Panc1 (cell line): ENCODE measurements around the gene RIN2. TPM values are rescaled to one million over a fixed set of nuclear protein-coding genes. Genes with fewer than 3 reads are reported as not detected.

Source experiments
- ATAC-seq: fragments of 200-7000 bp; cut with Tn5 transposase; 2 replicates; pipeline ENCODE4 v1.9.1; 2020; ENCODE audit warnings: mild to moderate bottlenecking, moderate library complexity
- BruUV-seq: library from RNA; stranded (reverse); fragments of 400-500 nt; replicated peaks from 2 replicates; lab custom pipeline; 2021; lab: Mats Ljungman, UMichigan
- CTCF ChIA-PET: fragments of 300-600 bp; sonication (Branson Sonifier 250); formaldehyde crosslinking; loops from one replicate; lab custom pipeline; 2022; ENCODE audit warnings: antibody characterized with exemption; lab: Charles Lee
- POLR2A ChIA-PET: fragments of 300-600 bp; sonication (Branson Sonifier 250); formaldehyde crosslinking; loops from one replicate; lab custom pipeline; 2022; ENCODE audit warnings: antibody characterized with exemption; lab: Charles Lee
- DNase-seq: peaks from one replicate; pipeline ENCODE4 v3.0.0-alpha.2; 2010; ENCODE audit warnings: low read depth, low spot score
- H3K27ac ChIP-seq: 2 replicates; pipeline ENCODE4 v1.5.1; 2011; ENCODE audit warnings: mild to moderate bottlenecking, low read length, inconsistent platforms
- H3K27me3 ChIP-seq: fragments of 200-500 bp; sonication (Bioruptor generic); 2 replicates; pipeline ENCODE4 v1.6.0; 2014; ENCODE audit warnings: low read length, inconsistent platforms; ENCODE audit not compliant: control insufficient read depth, insufficient read depth
- H3K36me3 ChIP-seq: fragments of 200-500 bp; sonication (Bioruptor generic); 2 replicates; pipeline ENCODE4 v1.5.1; 2014; ENCODE audit warnings: inconsistent platforms, mild to moderate bottlenecking, low read length, moderate library complexity; ENCODE audit not compliant: control insufficient read depth, insufficient read depth
- H3K4me1 ChIP-seq: 2 replicates; pipeline ENCODE4 v1.5.1; 2011; ENCODE audit warnings: inconsistent platforms, mild to moderate bottlenecking, low read length, moderate library complexity; ENCODE audit not compliant: control insufficient read depth, insufficient read depth
- H3K4me3 ChIP-seq, 2 experiments: 2 replicates each; pipeline ENCODE4 v1.5.1; 2011 to 2012; ENCODE audit warnings: low read depth in 2 of 2, low read length in 2 of 2, mild to moderate bottlenecking in 2 of 2, inconsistent platforms in 1 of 2, moderate library complexity in 1 of 2
- H3K9me3 ChIP-seq: fragments of 200-500 bp; sonication (Bioruptor generic); 2 replicates; pipeline ENCODE4 v1.5.1; 2014; ENCODE audit warnings: low read depth, mild to moderate bottlenecking, inconsistent platforms, low read length, moderate library complexity; ENCODE audit not compliant: control insufficient read depth, insufficient read depth
- CTCF ChIP-seq: fragments of 450-650 bp; IDR thresholded peaks from 2 replicates; pipeline ENCODE4 v1.5.1; 2017; ENCODE audit warnings: mild to moderate bottlenecking
- POLR2AphosphoS5 ChIP-seq: IDR thresholded peaks from 2 replicates; pipeline ENCODE4 v1.6.1; 2012; ENCODE audit warnings: mild to moderate bottlenecking, low read depth, low read length, moderate library complexity
- REST ChIP-seq, 2 experiments: IDR thresholded peaks; 2 replicates each; pipeline ENCODE4 v1.6.1; 2011 to 2012; ENCODE audit warnings: low read depth in 2 of 2, control low read depth in 1 of 2, low read length in 1 of 2, mild to moderate bottlenecking in 1 of 2, moderate library complexity in 1 of 2; ENCODE audit not compliant: insufficient read depth in 1 of 2
- SIN3A ChIP-seq: IDR thresholded peaks from 2 replicates; pipeline ENCODE4 v1.6.1; 2012; ENCODE audit warnings: low read depth, mild to moderate bottlenecking, low read length, moderate library complexity, borderline replicate concordance; ENCODE audit not compliant: insufficient read depth
- TCF7L2 ChIP-seq: IDR thresholded peaks from 2 replicates; pipeline ENCODE4 v1.6.1; 2011; ENCODE audit warnings: mild to moderate bottlenecking, low read depth, low read length, inconsistent platforms
- in situ Hi-C: cut with HindIII; loops from 2 replicates; pipeline ENCODE4 v1.10.0; 2016; ENCODE audit warnings: low sequenced_read_pairs, low pct_unique_long_range_greater_than_20kb
- intact Hi-C: fragments of 100-400 bp; cut with micrococcal nuclease; formaldehyde crosslinking; loops from one replicate; pipeline ENCODE4 v1.10.0; 2022; ENCODE audit not compliant: unreplicated experiment
- total RNA-seq: library from RNA; stranded (reverse); gene quantifications from one replicate; pipeline ENCODE4 v1.2.1, GENCODE V29; 2021; ENCODE audit not compliant: unreplicated experiment

RIN2 gene
- total RNA-seq, 1 experiment from 2014 or later, result 25.0 TPM

GRCh38 chr20:19742974-19743639 is 15.0 kb upstream of the RIN2 start:
- Histone ChIP-seq H3K27me3 (no peaks in the 10 kb centered on the region), H3K27ac (no peak overlapping the region), H3K4me1 (no peaks in the 10 kb centered on the region), H3K36me3 (no peaks in the 10 kb centered on the region), H3K9me3 (peaks cover 4% of the 10 kb centered on the region; the same call in 1 of the 2 replicates), H3K4me3 (no peak overlapping the region)
- TF ChIP-seq REST (IDR thresholded peaks at IDR 0.05; ENCODE audit: insufficient read depth in 1 of 2, low read depth in 2 of 2, low read length in 1 of 2), result no peak
- no peak for TF ChIP-seq TCF7L2
- no peak for TF ChIP-seq POLR2AphosphoS5
- TF ChIP-seq CTCF, result no peak
- TF ChIP-seq SIN3A, result no peak
- no TSS peak for BruUV-seq
- POLR2A ChIA-PET, result no interaction called here
- in situ Hi-C loops, result no loop called here
- DNase-seq (no peak), ATAC-seq (no peak)
- CTCF ChIA-PET, result no interaction called here
- intact Hi-C loops, result no loop called here

- Histone ChIP-seq H3K4me1 (no peaks in the 10 kb centered on the region), H3K27ac (no peak overlapping the region), H3K27me3 (no peaks in the 10 kb centered on the region), H3K9me3 (peaks cover 4% of the 10 kb centered on the region; the same call in 1 of the 2 replicates), H3K4me3 (no peak overlapping the region), H3K36me3 (no peaks in the 10 kb centered on the region)
- ATAC-seq (no peak), DNase-seq (no peak)
- intact Hi-C loops, result no loop called here
- in situ Hi-C loops, result no loop called here
- ChIA-PET POLR2A (no interaction called here), CTCF (no interaction called here)
- no peak for TF ChIP-seq REST (IDR thresholded peaks at IDR 0.05; ENCODE audit: insufficient read depth in 1 of 2, low read depth in 2 of 2, low read length in 1 of 2)
- TF ChIP-seq SIN3A, result no peak
- no peak for TF ChIP-seq POLR2AphosphoS5
- no peak for TF ChIP-seq TCF7L2
- TF ChIP-seq CTCF, result no peak
- no TSS peak for BruUV-seq
These were observed 14.4 kb upstream of the RIN2 start for GRCh38 chr20:19743640-19743995.
